COLO668 (cell line): Measurements from ENCODE around the gene FXR1.
"Not testable (repeated sequence)": the region's sequence is repeated elsewhere in the genome, so short reads cannot be mapped to it uniquely, and the experiment has no call there.

Experiments used
- DNase-seq: peaks from one replicate; lab custom pipeline; 2025; ENCODE audit not compliant: unreplicated experiment; lab: John Stamatoyannopoulos, UW

FXR1 gene

GRCh38 chr3:181003469-181003868 lies 91.0 kb downstream of the FXR1 start:
- DNase-seq, result not testable (repeated sequence)

GRCh38 chr3:181006541-181006940 lies 94.1 kb downstream of the FXR1 start:
- no peak for DNase-seq

- DNase-seq, result no peak
Measured at GRCh38 chr3:181007262-181007661, 94.8 kb downstream of the FXR1 start.

GRCh38 chr3:181008796-181009195 lies 96.3 kb downstream of the FXR1 start:
- no peak for DNase-seq

GRCh38 chr3:181009225-181009624 lies 96.8 kb downstream of the FXR1 start:
- no peak for DNase-seq

- no peak for DNase-seq
Measured at GRCh38 chr3:181017690-181018089, 105.2 kb downstream of the FXR1 start.

- DNase-seq, result no peak
Measured at GRCh38 chr3:181025204-181025603, 112.7 kb downstream of the FXR1 start.

GRCh38 chr3:181030948-181031347 lies 118.5 kb downstream of the FXR1 start:
- no peak for DNase-seq
